Effector CD4-positive, alpha-beta T cell (primary cell): ENCODE data around the gene MARK2.

ENCODE experiments used
- DNase-seq: peaks from one replicate; pipeline ENCODE4 v3.0.0-alpha.2; 2020

MARK2 gene

DNA sequence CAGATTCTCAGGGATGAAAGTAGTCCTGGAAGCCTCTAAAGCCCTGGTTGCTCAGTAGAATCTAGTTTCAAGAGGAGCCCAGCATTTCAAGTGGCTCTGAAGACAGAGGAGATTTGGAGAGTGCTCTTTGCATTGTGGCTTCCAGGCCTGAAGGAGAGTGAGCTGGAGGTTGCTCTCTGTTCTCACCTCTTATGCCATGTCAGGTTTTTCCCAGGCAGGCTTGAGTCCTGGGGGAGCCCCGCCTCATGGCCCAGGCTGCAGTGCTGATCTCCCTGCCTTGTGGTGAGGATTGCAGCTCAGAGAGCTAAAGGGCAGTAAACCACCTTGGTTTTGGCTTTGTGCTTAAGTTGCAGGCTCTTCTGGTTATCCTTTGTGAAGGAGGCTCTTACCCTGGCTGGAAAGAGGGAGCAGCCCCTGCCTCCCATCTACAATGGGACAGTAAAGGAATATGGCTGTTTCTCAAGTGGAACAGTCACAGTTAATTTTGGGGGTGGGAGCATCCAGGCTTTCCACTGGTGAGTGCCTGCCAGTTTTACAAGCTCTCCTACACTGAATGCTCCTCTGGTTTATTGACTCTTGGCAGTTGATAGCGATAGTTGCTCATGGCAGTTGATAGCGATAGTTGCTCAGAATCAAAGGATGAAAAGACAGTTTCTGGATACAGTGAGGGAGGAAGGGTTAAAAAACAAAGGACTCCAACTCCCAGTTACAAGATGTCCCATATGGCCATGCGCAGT lies 45.5 kb downstream of the MARK2 start:
- DNase-seq, result no peak

DNA sequence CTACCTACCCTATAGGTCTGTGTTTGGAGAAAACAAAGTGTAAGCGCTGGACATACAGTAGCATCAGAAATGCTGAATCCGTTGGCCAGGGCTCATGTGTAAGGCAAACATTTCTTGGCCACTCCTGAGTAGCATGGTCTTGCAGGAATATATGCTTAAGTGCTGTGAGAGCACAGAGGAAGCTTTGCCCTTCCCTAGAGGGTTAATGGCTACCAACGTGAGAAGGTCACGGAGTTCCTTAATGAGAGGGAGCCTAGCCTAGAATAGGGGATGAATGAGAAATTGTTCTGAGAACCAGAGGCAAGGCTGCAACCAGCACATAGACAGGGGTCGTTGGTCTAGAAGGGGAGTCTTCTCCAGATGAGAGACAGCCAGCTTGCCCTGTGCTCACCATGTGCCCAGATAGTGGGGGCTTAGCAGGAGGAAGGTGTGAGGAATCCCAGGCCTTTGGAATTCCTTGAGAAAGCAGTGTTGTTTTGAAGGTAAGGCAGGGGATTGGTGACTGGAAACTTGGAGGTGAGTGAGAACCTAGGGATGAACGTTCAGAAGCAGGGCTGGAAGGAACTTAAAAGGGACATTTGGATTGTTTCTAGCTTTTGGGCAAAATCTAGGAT lies 48.6 kb downstream of the MARK2 start:
- no peak for DNase-seq

DNA sequence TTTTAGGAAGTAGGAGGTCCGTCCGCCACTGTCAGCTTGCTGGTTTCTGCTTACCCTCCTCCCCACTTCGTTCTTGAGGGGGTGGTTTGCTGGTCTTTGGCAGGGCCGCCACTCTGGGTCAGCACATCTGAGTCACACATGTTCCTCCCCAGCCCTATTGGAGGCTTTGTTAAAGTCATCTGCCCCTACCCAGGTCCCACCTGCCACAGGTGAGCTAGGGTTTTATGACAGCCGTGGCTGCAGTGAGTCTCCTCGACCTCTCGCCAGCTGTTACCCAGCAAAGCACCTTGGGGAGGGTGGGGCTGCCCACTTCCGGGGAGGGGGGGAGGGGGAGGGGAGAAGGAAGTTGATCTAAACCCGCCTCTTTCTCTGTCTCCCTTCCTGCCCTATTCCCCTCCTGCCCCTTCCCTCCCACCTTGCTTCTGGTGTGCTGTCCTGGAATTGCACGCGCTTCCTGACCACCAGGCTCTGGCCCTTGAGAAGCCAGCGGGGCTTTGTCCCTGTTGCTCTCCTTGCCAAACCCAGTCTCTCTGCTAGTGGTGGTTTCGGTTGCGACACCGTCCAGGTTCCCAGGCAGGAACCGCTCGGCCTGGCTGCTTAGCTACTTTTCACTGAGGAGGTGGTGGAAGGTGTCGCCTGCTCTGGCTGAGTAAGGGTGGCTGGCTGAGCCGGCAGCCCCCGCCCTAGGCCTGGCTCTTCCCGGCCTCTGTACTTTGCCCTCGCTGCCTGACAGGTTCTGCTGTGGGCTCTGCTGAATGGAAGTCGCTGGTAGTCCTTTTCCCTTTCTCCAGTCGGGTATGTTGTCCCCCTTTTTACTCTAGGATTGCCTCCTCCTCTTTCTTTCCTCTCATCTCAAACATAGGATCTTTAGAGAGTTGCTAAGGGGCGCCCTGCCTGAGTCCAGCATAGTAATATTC lies 49.5 kb downstream of the MARK2 start:
- peak; percentile 65 for DNase-seq

DNA sequence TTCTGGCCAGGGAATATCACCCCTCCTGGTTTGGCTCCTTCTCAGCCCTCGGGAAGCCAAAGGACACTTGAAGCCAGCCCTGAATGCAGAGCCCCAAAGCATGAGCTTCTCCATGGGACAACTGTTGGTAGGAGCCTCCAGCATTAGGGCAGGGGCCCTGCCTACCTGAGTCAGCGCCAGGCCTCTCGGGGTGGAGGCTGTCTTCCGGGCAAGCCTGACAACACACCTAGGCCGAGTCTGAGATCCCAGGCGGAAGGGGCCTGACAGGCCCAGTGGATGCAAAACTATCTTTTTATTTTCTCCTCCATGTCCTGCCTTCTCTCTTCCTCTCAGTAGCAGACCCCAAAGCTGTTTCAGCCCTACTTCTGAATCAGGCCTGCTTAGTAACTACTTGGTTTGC lies 50.4 kb downstream of the MARK2 start:
- no peak for DNase-seq

DNA sequence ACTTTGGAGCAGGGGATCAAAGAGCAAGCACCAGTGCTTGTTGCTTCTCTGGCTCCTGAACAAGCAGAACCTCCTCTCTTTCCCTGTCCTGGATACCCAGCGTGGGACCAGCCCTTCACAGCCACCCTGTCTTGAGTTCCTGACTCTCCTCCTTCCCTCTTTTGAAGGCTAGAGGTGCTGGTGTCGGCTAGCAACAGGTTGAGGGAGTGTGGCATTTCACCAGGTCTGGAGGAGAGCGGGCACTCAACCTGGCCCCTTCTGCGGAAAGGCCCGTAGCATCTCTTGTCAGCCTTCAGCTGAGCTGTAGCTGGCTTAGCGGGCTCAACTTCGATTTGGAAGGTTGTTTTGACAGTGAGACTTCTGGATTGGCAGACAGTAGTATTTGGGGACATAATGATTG lies 51.5 kb downstream of the MARK2 start:
- DNase-seq, result no peak

DNA sequence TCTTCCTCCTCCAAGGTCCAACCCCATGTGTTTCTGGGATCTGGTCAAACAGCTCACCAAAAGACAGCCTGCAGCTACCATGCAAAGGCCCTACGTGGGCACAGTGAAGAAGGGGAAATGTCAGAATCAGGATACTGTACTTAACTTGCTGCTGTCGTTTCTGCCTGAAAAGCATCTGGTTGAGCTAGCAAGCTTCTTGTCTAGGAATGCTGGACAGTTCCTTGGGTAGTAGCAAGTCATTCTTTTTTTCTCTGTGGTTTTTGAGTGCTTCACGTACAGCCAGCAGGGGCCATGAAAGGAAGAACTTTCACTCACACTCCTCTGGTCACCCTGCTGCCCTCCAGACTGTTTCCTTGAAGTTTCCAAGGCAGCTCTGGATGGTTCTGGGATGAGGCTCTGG lies 53.3 kb downstream of the MARK2 start:
- no peak for DNase-seq

DNA sequence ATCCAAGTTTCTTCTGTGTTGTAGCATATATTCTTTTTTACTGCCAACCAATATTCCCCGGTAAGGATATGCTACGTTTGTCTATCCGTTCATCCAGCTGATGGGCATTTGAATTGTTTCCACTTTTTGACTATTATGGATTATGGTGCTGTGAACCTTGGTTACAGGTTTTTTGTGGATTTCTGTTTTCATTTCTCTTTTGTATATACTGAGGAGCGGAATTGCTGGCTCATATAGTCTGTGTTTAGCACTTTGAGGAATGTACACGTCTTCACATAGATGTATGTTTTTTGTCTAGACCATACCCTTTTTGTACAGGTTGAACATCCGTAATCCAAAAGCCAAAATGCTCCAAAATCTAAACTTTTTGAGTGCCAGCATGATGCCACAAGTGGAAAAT lies 54.4 kb downstream of the MARK2 start:
- DNase-seq, result no peak

DNA sequence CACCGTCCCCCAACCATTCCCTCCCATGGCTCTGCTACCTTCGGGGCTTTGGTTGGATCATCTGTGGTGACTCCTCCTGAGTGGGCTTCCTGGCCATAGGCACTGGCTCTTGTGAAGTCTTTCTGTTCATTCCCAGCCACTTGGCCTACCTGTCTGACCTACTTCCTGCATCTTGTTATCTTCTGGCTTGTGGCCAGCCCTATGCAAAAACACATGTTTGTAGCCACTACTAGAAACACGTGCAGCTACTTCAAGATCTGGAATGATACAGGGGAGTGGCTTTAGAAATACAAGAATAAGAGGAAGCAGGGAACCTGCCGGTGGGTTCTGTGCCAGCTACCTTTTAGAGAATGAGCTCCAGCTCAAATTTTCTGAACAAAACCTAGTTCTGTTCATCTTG lies 57.2 kb downstream of the MARK2 start:
- no peak for DNase-seq

DNA sequence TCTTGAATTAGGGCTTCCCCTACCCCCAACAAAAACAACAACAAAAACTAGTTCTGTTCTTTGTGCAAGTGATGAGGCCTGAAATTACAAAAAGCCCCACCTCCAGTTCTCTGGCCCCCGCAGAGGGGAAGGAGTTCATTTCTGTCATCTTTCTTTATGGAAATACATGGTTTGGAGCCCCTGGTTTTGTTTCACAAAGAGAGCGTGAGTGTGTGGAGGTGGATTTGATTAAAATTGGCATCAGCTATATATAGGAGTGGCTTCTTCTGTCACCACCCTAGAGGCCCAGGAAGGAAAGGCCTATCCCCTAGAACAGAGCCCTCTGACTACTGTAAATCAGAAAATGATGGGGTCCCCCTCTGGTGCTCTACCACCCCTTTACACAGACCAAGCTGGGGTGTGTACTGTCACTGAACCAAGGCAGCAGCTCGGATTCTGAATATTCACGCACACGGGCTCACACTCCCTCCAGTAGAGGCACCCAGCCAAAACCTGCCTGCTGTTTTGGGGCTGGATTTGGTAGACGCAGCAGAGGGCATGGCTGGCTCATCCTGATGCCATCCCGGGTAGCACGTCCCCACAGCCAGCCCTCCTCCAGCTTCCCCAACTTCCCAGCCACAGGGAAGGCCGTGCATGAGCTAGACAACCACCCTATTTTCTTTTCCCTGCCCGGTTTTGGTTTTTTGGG lies 58.7 kb downstream of the MARK2 start:
- DNase-seq, result no peak

DNA sequence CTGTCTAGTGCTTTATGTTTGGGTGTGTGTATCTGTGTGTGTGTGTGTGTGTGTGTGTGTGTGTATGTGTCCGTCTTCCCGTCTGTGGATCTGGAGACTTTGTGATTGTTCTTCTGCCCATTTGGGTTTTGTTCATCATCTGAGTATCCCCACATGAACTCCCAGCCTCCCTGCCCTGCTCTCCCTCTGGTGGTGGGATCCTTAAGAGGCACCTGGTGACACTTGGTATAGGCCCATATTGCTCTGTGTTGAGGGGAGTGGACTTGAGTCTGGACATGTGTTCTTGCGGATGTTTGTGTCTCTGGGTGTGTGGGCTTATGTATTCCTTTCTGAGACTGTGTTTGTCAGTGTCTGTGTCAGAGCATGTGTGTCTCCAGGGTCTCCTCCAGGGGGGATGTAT lies 62.8 kb downstream of the MARK2 start:
- DNase-seq, result no peak

DNA sequence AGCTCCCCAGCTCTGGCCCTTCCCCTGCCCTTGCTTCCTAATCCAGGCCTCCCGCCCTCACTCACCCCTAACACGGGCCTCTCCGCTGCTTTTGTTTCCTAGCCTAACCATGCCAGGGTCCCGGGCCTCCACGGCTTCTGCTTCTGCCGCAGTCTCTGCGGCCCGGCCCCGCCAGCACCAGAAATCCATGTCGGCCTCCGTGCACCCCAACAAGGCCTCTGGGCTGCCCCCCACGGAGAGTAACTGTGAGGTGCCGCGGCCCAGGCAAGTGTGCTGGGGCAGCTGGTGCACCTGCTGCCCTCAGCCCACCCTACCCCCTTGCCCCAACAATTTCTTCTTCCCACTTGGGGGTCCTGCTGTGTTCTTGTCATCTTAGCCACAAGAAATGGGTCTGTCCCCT lies 65.0 kb downstream of the MARK2 start:
- DNase-seq, result no peak

DNA sequence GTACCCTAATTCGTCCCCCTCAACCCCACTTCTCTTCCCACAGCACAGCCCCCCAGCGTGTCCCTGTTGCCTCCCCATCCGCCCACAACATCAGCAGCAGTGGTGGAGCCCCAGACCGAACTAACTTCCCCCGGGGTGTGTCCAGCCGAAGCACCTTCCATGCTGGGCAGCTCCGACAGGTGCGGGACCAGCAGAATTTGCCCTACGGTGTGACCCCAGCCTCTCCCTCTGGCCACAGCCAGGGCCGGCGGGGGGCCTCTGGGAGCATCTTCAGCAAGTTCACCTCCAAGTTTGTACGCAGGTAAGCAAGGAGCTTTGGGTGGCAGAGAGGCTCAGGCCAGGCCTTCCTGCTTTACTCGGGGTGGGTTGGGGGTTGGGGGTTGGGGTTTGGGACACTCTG lies 65.8 kb downstream of the MARK2 start:
- no peak for DNase-seq

DNA sequence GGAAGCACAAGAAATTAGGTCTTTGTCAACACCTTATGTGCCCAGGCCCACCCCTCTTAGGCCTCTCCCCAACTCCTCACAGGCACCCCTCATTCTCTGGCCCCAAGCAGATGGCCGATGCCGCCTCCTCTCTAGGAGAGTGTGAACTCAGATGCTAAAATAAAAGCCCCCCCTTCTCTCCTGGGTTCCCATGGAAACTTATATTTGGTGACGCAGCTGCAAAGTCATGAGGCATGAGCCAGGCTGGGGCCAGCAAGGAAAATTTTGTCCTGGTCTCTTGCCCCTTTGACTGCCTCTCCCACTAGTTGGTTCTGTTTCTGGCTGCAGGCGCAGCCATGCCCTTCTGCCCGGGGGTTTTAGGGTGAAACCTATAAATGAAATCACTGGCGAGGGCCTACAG lies 66.3 kb downstream of the MARK2 start:
- no peak for DNase-seq

DNA sequence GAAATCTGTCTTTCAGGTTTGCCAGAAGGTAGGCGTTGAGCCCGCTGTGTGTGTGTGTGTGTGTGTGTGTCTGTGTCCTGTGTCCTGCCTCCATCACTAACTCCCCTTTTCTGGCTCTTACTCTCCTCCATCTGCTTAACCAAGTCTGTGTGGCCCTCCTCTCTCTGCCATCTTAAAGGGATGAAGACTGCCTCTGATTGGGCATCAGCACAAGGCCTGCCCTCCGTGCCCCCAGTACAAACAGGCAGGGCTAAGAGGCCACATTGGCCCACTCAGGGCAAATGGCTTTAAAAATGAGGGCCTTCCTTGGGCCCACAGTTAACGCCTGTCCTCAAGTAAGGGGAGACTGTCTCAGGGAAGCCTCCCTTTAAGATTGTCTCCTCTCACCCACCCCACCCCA lies 67.2 kb downstream of the MARK2 start:
- DNase-seq, result no peak

DNA sequence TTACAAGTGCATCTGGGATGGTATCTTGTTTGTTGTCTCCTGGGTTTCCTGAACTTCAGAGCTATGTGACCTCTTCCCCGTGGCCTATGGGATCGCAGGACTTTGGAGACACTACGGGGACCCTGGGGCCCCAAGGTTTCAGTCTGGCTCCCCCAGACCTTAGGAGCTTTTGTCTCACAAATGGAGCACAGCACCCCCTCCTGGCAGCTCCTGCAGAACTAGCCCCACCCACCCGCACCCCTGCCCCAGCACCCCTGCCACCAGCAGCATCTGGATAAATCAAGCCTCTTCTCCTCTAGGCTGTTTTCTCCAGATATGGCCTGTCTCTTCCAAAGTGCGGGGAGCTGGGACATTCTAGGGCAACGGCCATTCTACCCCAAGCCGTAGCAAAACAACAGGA lies 67.7 kb downstream of the MARK2 start:
- peak; percentile 55 for DNase-seq

DNA sequence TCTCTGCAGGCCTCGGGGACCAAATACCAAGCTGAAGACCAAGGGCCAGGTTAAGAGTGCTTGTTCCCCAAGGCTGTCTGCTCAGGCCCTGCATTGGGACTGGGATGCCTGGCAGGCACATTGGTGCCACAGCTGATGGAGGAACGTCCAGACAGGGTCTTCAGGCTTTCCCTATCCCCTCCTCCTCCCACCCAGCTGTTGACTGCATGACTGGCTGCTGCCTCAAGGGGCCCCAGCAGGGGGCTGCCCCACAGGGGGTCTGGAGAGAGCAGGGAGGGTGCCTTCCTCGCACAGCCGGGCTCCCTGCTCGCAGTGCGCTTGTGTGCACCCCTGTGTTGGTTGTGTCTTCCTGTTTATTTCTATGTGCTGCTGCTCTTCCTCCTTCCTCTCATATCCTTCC lies 68.2 kb downstream of the MARK2 start:
- no peak for DNase-seq

DNA sequence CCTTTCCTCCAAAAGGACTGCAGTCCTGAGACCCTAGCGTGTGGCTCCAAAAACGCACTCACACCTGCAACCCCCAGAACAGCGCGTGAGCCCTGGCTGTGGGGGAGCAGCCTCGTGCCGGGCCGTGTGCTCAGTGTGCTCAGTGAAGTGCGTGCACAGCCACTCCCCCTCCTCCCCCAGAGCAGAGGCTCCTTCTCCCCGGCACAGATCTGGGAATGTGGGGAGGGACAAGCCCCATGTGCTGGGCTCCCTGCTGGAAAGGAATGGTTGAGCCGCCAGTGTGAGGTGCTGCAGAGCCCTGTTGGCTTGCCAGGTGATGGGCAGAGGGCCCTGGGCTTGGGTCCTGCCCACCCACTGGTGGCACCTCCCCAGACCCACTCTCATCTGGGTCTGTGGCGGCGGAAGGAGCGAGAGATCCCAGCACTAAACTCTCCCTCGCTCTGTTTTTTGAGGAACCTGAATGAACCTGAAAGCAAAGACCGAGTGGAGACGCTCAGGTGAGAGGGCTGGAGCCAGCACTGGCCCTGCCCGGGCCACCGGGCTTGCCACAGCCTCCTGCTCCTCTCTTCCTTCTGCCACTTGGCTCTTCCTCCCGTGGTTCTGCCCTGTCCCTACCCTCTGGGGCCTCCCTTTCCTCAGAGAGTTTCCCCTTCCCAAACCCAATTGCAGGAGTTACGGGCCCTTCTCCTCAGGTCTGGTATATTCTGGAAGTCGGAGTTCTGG lies 69.1 kb downstream of the MARK2 start:
- no peak for DNase-seq

DNA sequence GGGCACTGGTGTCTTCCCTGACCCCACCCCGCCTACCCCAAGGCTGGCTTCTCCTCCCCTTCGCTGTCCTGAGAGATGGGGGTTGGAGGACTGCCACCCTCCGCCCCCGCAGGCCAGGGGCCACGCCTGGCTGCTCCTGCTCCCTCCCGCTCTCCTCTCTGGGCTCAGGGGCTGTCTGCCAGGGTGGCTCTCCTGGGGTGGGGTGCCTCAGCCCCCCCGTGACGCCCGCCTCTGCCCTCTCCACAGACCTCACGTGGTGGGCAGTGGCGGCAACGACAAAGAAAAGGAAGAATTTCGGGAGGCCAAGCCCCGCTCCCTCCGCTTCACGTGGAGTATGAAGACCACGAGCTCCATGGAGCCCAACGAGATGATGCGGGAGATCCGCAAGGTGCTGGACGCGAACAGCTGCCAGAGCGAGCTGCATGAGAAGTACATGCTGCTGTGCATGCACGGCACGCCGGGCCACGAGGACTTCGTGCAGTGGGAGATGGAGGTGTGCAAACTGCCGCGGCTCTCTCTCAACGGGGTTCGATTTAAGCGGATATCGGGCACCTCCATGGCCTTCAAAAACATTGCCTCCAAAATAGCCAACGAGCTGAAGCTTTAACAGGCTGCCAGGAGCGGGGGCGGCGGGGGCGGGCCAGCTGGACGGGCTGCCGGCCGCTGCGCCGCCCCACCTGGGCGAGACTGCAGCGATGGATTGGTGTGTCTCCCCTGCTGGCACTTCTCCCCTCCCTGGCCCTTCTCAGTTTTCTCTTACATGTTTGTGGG lies 69.9 kb downstream of the MARK2 start:
- no peak for DNase-seq

DNA sequence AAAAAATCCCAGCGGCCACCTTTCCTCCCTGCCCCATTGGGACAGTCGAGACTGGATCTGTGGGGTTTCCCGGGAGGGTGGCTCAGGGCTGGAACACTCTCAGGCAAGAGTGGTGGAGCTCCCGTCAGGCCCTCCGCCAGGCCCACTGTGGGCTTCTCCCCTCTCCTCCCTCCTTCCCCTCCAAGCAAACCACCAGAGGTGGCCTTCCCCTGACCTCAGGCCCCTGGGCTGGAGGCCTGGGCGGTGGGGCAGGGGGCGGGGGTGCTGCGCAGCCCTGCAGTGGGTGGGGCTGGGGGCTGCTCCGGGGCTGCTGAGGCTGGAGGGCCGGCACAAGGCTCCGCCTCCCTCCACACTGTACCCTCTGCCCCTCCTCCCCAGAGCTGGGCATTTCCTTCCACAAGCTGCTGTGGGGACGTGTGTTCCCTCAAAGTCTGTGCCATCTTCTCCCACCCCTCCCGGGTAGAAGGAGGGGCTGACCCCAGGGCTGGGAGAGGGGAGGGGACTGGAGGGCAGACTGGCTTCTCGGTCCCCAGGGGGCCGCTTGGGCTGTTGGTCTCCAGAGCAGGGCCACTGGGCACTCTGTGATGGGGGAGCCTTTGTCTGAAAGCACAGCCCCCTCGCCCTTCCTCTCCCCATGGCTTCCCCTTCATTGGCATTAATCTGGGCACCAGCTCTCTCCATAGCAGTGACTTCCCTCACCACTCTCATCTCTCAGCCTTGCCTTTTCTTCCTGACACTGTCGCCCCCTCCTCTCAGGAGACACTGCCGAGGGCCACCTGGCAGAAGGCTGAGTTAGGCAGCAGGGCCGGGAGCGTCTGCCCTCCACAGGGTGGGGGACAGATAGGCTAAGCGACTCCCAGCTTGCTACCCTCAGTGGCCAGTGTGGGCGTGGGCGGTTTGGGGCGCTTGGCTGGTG lies 70.9 kb downstream of the MARK2 start:
- DNase-seq, result no peak

DNA sequence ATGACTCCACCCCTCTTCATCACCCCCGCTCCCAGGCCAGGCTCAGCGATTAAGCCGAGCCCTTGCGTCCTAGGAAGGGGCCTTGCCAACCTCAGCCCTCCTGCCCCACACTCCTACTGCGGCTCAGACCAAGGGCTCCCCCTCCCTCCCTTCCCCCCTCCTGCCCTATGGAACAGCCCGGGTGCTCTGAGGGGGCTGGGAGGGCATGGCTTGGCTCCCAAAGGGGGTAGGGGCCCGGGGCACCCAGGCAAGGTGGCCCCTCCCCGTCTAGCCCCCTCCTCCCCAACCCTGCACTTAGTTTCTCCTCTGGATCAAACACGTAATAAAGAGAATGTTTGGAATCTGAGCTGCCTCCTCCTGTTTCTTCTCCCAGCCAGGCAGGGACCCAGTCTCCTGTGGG lies 71.8 kb downstream of the MARK2 start:
- no peak for DNase-seq

DNA sequence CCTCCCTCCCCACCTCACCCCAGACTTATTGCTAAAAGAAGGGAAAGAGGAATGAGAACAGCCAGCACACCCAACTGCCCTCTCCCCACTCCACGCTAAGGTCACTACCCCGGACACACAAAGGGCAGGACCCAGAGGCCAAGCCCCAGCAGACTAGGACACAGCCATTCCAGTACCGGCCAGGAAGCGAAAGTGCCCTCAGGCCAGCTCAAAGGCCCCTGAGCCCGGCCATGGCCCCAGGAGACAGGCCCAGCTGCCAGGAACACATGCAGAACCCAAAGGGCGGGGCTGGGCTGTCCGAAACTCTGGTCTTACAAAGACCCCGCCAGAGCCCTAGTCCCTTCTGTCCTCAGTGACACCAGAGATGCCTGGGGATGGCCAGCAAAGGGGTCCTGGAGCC lies 72.5 kb downstream of the MARK2 start:
- no peak for DNase-seq
